WTC11 (cell line): ENCODE results near the gene ADCY6. TPM values are rescaled to one million over a fixed set of nuclear protein-coding genes. Genes with fewer than 3 reads are reported as not detected.

Source experiments
- CREM ChIP-seq: sonication (generic); formaldehyde crosslinking; IDR thresholded peaks from 2 replicates; pipeline ENCODE4 v1.8.1; 2022; ENCODE audit warnings: mild to moderate bottlenecking, missing genetic modification reagents, moderate library complexity
- E2F1 ChIP-seq: sonication (generic); formaldehyde crosslinking; IDR thresholded peaks from 2 replicates; pipeline ENCODE4 v1.8.0; 2022; ENCODE audit warnings: mild to moderate bottlenecking, missing genetic modification reagents
- EMX1 ChIP-seq: fragments of 250-450 bp; sonication (Bioruptor Pico); IDR thresholded peaks from 2 replicates; pipeline ENCODE4 v1.8.0; 2021; ENCODE audit warnings: mild to moderate bottlenecking
- ETV6 ChIP-seq: sonication (generic); formaldehyde crosslinking; IDR thresholded peaks from 2 replicates; pipeline ENCODE4 v1.8.1; 2022; ENCODE audit warnings: mild to moderate bottlenecking, missing genetic modification reagents
- FOXK1 ChIP-seq: sonication (generic); formaldehyde crosslinking; IDR thresholded peaks from 2 replicates; pipeline ENCODE4 v1.8.0; 2022; ENCODE audit warnings: mild to moderate bottlenecking, moderate library complexity, missing genetic modification reagents
- FOXP4 ChIP-seq: sonication (generic); formaldehyde crosslinking; IDR thresholded peaks from 2 replicates; pipeline ENCODE4 v1.8.0; 2022; ENCODE audit warnings: mild to moderate bottlenecking, missing genetic modification reagents
- GTF2I ChIP-seq: fragments of 250-450 bp; sonication (Bioruptor Pico); conservative IDR thresholded peaks from 2 replicates; pipeline ENCODE4 v1.4.0; 2021; ENCODE audit warnings: mild to moderate bottlenecking
- HMGA2 ChIP-seq: fragments of 250-450 bp; sonication (Bioruptor Pico); IDR thresholded peaks from 2 replicates; pipeline ENCODE4 v1.4.0; 2021; ENCODE audit warnings: mild to moderate bottlenecking, moderate library complexity
- KAT7 ChIP-seq: sonication (generic); formaldehyde crosslinking; IDR thresholded peaks from 2 replicates; pipeline ENCODE4 v1.8.1; 2023; ENCODE audit warnings: missing genetic modification reagents, mild to moderate bottlenecking, borderline replicate concordance
- SMAD4 ChIP-seq: sonication (generic); formaldehyde crosslinking; IDR thresholded peaks from 2 replicates; pipeline ENCODE4 v1.8.0; 2022; ENCODE audit warnings: mild to moderate bottlenecking, missing genetic modification reagents
- SP1 ChIP-seq: sonication (generic); formaldehyde crosslinking; conservative IDR thresholded peaks from 2 replicates; pipeline ENCODE4 v1.8.1; 2022; ENCODE audit warnings: missing genetic modification reagents
- TEAD1 ChIP-seq: sonication (generic); formaldehyde crosslinking; IDR thresholded peaks from 2 replicates; pipeline ENCODE4 v1.8.0; 2022; ENCODE audit warnings: mild to moderate bottlenecking, missing genetic modification reagents
- ZBTB43 ChIP-seq: sonication (generic); formaldehyde crosslinking; IDR thresholded peaks from 2 replicates; pipeline ENCODE4 v1.8.1; 2023; ENCODE audit warnings: mild to moderate bottlenecking, missing genetic modification reagents
- ZSCAN18 ChIP-seq: fragments of 250-450 bp; sonication (Bioruptor Pico); IDR thresholded peaks from 2 replicates; pipeline ENCODE4 v2.1.2; 2022; ENCODE audit warnings: mild to moderate bottlenecking, moderate library complexity
- microRNA-seq: library from miRNA; unstranded; fragments of <30 nt; microRNA quantifications from one replicate; pipeline ENCODE4 v1.2.0, GENCODE V29; 2022; ENCODE audit warnings: borderline number of aligned reads
- total RNA-seq: library from RNA; stranded (reverse); gene quantifications from 3 replicates; pipeline ENCODE4 v1.2.3, GENCODE V29; 2021
- TF ChIP-seq, protein P1 (sequence below): sonication (generic); formaldehyde crosslinking; IDR thresholded peaks from 2 replicates; pipeline ENCODE4 v1.8.0; 2023; ENCODE audit warnings: mild to moderate bottlenecking, missing genetic modification reagents
- TF ChIP-seq, protein P2 (sequence below): sonication (generic); formaldehyde crosslinking; IDR thresholded peaks from 2 replicates; pipeline ENCODE4 v1.8.0; 2023; ENCODE audit warnings: missing genetic modification reagents, mild to moderate bottlenecking, borderline replicate concordance

Gene ADCY6
- total RNA-seq, 1 experiment from 2014 or later = 12.8 TPM

GRCh38 chr12:48716493-48717251, 72.2 kb downstream of the ADCY6 start, which contains the start of gene CCNT1 (continued):
- TF ChIP-seq, protein P1, sequence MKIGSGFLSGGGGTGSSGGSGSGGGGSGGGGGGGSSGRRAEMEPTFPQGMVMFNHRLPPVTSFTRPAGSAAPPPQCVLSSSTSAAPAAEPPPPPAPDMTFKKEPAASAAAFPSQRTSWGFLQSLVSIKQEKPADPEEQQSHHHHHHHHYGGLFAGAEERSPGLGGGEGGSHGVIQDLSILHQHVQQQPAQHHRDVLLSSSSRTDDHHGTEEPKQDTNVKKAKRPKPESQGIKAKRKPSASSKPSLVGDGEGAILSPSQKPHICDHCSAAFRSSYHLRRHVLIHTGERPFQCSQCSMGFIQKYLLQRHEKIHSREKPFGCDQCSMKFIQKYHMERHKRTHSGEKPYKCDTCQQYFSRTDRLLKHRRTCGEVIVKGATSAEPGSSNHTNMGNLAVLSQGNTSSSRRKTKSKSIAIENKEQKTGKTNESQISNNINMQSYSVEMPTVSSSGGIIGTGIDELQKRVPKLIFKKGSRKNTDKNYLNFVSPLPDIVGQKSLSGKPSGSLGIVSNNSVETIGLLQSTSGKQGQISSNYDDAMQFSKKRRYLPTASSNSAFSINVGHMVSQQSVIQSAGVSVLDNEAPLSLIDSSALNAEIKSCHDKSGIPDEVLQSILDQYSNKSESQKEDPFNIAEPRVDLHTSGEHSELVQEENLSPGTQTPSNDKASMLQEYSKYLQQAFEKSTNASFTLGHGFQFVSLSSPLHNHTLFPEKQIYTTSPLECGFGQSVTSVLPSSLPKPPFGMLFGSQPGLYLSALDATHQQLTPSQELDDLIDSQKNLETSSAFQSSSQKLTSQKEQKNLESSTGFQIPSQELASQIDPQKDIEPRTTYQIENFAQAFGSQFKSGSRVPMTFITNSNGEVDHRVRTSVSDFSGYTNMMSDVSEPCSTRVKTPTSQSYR (CRISPR knock-in tag) = no peak
- no peak for TF ChIP-seq EMX1 (CRISPR knock-in tag)
- 0 out of 2 replicates have a peak, but pooled peaks have one; percentile 49 for TF ChIP-seq SMAD4 (CRISPR knock-in tag)
- TF ChIP-seq ZBTB43 (CRISPR knock-in tag) = peak; percentile 30; the same call in 1 of the 2 replicates
- no peak for TF ChIP-seq ZSCAN18 (CRISPR knock-in tag)
- peak; percentile 40 for TF ChIP-seq FOXP4 (CRISPR knock-in tag)
- TF ChIP-seq, protein P2, sequence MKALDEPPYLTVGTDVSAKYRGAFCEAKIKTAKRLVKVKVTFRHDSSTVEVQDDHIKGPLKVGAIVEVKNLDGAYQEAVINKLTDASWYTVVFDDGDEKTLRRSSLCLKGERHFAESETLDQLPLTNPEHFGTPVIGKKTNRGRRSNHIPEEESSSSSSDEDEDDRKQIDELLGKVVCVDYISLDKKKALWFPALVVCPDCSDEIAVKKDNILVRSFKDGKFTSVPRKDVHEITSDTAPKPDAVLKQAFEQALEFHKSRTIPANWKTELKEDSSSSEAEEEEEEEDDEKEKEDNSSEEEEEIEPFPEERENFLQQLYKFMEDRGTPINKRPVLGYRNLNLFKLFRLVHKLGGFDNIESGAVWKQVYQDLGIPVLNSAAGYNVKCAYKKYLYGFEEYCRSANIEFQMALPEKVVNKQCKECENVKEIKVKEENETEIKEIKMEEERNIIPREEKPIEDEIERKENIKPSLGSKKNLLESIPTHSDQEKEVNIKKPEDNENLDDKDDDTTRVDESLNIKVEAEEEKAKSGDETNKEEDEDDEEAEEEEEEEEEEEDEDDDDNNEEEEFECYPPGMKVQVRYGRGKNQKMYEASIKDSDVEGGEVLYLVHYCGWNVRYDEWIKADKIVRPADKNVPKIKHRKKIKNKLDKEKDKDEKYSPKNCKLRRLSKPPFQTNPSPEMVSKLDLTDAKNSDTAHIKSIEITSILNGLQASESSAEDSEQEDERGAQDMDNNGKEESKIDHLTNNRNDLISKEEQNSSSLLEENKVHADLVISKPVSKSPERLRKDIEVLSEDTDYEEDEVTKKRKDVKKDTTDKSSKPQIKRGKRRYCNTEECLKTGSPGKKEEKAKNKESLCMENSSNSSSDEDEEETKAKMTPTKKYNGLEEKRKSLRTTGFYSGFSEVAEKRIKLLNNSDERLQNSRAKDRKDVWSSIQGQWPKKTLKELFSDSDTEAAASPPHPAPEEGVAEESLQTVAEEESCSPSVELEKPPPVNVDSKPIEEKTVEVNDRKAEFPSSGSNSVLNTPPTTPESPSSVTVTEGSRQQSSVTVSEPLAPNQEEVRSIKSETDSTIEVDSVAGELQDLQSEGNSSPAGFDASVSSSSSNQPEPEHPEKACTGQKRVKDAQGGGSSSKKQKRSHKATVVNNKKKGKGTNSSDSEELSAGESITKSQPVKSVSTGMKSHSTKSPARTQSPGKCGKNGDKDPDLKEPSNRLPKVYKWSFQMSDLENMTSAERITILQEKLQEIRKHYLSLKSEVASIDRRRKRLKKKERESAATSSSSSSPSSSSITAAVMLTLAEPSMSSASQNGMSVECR (CRISPR knock-in tag) = peak; percentile 90
- peak; percentile 99 for TF ChIP-seq FOXK1
- TF ChIP-seq HMGA2 (CRISPR knock-in tag) = no peak
- no peak; the same call in 1 of the 2 replicates for TF ChIP-seq KAT7 (CRISPR knock-in tag)
- 0 out of 2 replicates have a peak, but pooled peaks have one; percentile 12 for TF ChIP-seq TEAD1 (CRISPR knock-in tag)
- no peak for TF ChIP-seq GTF2I (CRISPR knock-in tag)
- TF ChIP-seq ETV6 = peak; percentile 74
- TF ChIP-seq SP1 (CRISPR knock-in tag) = peak; percentile 84
- TF ChIP-seq CREM (CRISPR knock-in tag) = peak; percentile 97
- TF ChIP-seq E2F1 (CRISPR knock-in tag) = no peak

Small RNA genes lying within 50 kb of the gene (microRNA-seq; reads per million reads assigned to microRNA genes)
- not detected for gene MIR4701

Other genes starting within 250 kb of the ADCY6 start
- not detected in 3 replicates for gene LALBA, start 219.0 kb downstream of the ADCY6 start, total RNA-seq
- gene KANSL2, start 106.9 kb downstream of the ADCY6 start, total RNA-seq = 38.4 to 48.1 TPM (median 41.1 TPM) in 3 replicates
- 34.3 to 42.0 TPM (median 41.8 TPM) in 3 replicates for gene CCNT1, start 72.4 kb downstream of the ADCY6 start, total RNA-seq
- gene CACNB3, start 29.4 kb upstream of the ADCY6 start, total RNA-seq = 15.0 to 17.3 TPM (median 17.0 TPM) in 3 replicates
- gene DDX23, start 63.1 kb upstream of the ADCY6 start, total RNA-seq = 91.1 to 107 TPM (median 93.4 TPM) in 3 replicates
- gene RND1, start 76.8 kb upstream of the ADCY6 start, total RNA-seq = 7.6 to 9.1 TPM (median 8.5 TPM) in 3 replicates
- gene FKBP11, start 136.4 kb upstream of the ADCY6 start, total RNA-seq = 54.7 to 64.5 TPM (median 62.9 TPM) in 3 replicates
- gene ARF3, start 168.4 kb upstream of the ADCY6 start, total RNA-seq = 238 to 256 TPM (median 248 TPM) in 3 replicates
- 0.50 to 0.55 TPM (median 0.55 TPM) in 3 replicates for gene WNT10B, start 182.6 kb upstream of the ADCY6 start, total RNA-seq
- gene WNT1, start 189.2 kb upstream of the ADCY6 start, total RNA-seq = not detected in 3 replicates
- 0.33 to 0.55 TPM (median 0.50 TPM) in 3 replicates for gene DDN, start 210.3 kb upstream of the ADCY6 start, total RNA-seq
- 37.9 to 41.6 TPM (median 38.0 TPM) in 3 replicates for gene PRKAG1, start 229.7 kb upstream of the ADCY6 start, total RNA-seq